ENCODE measurements around the gene PFKFB1.

PFKFB1 gene

DNA sequence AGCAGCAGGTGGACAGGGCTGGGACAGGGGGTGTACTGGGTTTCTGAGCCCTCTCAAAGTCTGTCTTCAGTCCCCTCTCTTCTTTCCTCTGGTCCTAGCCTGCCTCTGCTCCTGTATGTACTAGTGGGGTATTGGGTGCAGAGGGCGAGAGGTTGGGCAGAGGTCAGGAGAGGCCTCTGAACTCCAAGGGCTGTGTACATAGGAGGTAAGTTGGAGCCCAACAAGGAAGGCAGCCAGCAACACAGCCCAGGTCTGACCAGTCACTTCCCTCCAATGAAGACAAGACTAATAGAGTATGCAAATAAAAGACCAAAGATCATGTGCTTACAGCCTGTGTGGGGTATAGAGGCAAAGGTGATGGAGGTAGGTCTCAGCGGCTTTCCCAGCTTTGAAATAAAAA is at the start of gene PFKFB1:
Gene PFKFB1, minus strand, starts transcription at position 90 of the 400 bp plus-strand sequence. CDS start 181 bp downstream, outside the sequence.
- DNase-seq: no peak

DNA sequence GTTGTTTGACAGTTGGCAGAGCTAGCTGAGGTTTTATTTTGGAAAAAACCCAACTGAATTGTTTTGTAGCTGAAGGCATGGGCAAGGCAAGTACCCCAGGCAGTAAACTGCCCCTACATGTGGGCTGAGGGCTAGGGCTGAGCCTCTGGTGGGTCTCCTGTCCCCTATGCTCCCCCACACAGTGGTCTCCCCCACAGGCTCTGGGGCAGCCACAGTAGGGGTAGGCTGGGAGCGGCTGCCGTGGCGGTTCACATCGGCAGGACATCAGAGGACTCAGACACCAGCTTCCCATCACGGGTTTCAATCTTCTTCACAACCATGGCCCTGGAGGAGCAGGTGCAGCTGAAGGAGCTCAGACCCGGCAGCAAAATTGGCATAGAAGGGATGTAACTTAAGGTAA is 47.5 kb upstream of the PFKFB1 start:
- no peak for DNase-seq

DNA sequence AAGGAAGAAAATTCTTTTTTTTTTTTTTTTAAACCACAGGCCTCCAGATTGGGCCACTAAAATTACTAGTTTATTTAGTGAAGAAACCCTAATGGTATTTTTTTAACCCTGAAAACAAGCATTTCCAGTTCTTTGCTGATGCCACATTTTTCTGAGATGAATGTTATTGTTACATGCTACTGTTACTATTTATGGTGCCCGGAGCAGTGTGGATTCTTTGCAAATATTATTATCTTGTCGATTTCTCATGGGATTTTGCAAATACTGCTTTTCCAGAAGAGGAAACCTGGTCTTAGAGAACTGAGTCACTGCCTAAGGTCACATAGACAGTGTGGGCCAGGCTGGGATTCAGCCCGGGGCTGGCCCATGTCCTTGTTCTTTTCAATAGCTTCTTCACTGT is 45.5 kb upstream of the PFKFB1 start:
- DNase-seq: no peak

DNA sequence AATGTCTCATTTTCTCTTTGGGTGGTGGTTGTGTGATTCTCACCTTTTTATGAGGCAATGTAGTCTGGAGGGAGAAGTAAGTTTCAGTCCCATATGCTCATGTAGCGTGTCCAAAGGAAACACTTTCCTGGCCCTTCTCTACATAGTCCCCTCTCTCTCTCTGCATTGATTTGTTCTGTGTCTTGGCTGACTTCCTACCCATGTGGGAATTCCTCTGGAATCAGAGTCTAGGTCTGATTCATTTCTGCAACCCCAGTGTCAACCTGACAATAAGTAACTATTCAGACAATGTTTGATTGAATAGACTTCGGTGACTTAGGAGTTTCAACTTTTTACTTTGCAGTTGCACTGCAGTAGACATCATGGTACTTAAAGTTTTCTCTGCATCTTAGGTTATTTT is 39.4 kb upstream of the PFKFB1 start:
- no peak for DNase-seq

DNA sequence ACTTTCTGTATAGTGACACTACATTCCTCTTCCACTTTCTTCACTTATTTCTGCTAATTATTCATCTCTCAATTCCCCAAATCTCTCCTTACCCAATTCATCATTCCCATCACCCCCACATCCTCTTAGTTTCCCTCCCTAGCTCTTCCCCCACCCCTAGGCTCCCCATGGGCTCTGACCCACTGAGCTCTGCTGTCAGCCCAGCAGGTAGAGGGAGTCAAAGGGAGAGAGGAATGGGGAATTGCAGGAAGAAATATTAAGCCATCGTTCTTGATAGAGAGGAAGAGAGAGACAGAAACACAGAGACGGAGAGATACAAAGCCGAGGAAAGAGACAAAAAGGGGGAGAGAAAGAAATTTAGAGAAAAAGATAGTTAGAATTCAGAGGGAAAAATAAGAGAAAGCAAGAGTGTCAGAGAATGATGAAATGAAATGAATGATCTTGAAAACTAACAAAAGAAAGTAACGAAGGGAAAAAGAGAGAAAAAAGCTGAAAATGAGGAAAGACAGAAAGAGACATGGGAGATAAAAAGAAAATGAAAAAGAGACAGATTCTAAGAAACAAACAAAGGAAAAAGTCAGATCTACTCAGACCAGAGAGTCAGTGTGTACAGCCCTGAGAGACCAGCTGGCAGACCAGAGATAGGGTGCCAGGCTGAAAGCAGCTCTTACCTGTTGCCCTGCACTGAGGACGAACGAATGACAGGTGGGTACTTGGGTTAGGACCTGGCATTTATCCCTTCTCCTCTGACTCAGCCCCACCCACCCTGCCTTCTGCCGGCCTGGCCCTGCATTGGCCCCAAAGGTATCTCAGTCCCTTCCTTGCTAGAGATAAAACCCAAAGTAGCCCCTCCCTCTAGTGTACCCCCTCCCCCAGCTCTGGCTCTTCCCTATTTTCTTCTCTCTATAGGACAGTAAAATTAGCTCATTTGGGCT is 36.5 kb upstream of the PFKFB1 start, which contains the start of gene ALAS2:
Gene ALAS2, minus strand, starts transcription at position 707 of the 935 bp plus-strand sequence. CDS start 4,977 bp downstream, outside the sequence.
- no peak for DNase-seq

DNA sequence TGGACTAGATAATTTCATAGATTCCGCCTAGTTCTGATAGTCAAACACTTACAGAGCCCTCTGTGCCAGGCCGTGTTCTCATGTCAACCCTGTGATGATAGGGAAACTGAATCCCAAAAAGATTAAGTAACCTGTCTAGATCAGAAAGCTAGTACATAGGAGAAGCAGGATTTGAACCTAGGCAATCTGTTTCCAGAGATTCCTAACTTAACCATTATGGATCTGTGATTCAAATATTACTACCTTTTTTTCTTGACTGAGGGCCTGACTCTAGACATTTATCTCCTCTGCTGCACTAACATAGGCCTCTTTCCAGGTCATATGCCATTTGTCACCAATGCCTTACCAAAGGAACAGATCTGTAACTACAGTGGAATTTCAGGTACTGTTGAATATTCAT is 35.3 kb upstream of the PFKFB1 start:
- no peak for DNase-seq

DNA sequence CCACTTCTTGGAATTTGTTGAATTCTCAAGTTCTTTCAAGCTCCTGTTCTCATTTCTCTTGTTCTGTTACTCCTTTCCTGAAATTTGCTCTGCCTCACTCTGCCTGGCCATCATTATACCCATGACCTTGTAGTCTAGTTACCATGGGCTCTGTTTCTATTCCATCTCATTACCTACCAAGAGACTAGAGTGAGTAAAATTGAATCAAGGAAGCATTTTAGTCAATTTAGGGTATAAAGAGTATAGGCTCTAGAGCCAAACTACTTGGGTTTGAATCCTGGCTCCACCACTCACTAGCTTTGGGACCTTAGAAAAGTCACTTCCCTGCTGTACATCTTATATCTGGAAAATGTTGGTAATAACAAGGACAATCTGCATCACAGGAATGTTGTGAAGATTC is 34.6 kb upstream of the PFKFB1 start:
- DNase-seq: no peak

DNA sequence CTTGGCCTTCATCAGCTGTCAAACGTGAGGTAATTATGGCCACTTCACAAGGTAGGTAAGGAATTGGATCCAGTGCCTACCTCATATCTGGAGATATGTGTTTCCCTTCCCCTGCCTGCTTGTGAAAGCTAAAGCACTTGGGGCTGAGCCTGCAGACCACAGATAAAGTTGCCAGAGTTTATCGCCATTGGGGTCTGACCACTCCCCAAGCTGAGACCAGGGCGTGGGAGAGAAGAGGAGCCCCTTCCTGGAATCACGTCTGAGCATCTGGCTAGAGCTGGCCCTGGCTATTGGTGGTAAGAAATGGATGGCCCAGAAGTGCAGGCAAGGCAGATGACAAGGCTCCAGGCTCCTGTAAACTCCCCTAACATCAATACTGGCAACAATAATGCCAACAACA is 34.1 kb upstream of the PFKFB1 start:
- DNase-seq: no peak

DNA sequence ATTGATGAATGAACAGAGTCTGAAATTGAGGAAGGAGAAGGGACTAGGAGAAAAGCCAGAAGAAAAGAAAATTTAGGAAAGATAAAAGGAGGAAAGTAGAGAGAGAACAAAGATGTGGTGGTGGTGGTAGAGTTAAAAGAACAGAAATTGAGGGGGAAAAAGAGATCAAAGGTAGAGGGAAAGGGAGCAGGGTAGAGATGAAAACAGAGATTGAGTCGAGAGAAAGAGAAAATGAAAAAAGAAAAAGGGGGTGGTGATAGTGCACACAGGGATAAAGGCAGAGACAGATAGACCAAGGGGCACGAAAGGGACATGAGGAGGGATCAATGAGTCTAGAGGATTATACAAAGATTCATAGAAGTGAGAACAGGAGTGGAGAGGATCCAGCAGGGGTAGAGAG is 32.9 kb upstream of the PFKFB1 start:
- no peak for DNase-seq

DNA sequence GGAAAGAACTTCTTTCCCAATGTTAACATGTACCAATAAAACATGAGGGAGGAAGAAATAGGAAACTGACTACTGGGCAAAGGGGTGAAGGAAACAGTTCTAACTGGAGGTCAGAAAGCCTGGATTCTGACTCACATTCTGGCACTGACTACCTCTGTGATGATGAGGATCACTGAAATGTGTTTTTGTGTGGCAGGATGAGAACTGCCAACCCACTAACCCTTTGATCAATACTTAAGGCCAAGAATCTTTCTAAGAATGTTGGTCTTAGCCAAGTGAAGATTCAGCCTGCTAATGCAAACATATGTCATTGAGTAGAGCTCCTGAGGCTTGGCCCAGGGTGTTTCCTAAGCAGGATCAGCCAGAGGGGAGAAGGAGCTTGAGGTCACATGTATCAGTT is 32.2 kb upstream of the PFKFB1 start:
- DNase-seq: no peak

DNA sequence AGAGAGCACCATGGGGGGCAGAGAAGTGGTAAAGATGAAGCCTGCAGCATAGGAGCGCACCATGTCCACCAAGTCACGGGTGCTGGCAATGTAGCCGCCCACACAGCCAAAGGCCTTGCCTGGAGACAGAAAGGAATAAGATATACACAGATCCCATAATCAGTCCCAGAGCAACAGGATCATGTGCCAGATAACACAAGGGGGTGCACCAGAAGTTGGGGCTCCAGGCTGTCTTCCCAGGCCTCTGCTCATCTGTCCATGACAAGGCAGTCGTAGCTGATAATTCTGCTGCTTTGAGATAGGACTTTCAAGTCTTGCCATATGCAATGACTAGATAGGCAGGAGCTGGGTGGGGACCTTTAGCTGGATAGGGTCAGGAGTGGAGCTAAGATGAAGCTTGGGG is 20.9 kb upstream of the PFKFB1 start:
- no peak for DNase-seq

DNA sequence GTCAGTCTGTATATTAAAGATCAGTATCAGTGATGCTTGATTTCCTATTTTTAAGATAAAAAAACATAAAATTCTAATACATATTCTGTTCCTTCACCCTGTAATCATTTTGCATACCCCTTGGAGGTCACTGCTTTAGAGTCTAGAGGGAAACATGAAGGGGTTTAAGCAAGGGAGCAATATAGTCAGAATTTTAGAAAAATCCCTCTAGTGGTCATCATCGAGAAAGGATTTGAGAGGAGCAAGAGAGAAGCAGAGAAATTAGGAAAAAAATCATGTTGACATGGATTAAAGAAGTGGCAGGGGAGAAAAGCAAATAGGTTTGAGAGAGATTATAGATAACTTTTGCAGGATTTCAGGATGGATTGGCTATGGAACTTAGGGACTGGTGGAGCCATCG is 17.3 kb upstream of the PFKFB1 start:
- no peak for DNase-seq

DNA sequence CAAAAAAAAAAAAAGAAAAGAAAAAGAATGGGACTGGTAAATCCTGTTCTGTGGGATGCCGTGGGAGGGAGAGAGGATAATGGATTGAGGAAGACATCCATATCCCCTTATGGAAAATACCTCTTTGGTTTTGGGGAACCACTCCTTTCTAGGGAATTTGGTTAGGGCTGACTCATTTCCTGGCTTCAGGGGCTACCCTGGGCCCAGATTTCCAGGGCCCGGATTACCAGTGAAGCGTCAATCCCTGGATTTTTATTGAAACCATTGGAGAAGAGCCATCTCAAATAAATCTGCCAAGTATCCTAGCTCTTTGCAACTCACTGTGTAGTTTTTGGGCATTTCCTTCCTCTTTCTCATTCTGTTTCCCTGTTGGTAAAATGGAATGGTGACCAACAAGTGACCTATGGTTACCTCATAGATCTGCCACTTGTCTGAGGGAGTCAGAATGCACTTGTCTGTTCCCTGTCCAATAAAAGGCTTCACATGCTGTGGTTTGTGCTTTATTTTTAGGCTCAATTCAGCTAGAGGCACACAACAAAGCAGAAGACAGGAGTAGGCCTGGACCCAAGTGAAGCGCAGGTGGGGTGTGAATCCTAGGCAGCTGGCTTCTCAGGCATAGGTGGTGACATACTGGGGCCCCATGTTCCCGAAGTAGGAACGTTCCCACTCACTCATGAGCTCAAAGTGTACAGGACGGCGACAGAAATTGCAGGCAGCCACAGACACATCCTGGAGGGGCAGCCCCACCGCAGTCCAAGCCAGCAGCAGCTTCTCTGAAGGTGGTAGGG is 14.8 kb upstream of the PFKFB1 start:
- DNase-seq: no peak

DNA sequence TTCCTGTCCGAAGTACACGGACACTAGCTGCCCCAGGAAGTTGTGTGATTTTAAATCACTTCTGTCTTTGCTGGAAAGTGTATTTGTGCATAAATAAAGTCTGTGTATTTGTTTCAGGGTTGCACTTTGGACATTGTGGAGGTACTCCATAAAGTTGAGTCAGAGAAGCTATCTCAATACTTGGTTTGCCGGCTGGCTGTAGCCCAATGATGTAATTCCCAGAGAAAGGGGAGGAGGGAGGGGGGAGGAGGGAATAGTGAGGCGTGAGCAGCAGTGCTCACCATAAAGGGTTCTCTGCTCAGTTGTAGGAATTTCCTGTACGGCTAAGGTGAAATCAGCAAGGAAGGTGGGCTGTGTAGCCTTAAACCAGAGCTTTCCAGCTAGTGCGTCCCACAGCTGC is 13.7 kb upstream of the PFKFB1 start:
- DNase-seq: no peak

DNA sequence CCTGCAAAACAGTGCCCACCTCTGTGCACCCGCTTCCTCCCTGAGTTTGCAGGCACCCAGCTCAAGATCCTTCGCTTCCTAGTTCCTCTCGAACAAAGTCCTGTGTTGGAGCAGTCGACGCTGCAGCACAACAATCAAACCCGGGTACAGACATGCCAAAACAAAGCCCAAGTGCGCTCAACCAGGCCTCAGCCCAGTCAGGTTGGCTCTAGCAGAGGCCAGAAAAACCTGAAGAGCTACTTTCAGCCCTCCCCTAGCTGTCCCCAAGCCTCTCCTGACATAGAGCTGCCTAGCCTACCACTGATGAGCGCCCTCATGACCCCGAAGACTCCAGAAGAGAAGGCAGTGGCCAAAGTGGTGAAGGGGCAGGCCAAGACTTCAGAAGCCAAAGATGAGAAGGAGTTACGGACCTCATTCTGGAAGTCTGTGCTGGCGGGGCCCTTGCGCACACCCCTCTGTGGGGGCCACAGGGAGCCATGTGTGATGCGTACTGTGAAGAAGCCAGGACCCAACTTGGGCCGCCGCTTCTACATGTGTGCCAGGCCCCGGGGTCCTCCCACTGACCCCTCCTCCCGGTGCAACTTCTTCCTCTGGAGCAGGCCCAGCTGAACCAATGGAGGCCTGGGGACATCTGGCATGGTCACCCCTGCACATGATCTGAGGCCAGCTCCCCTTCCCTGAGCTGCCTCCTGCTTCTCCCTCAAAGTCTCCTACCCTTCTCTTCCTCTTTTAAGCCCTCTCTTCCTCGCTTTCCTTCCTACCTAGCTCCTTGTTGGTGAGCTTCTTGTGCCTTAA is 13.0 kb upstream of the PFKFB1 start:
- DNase-seq: no peak

DNA sequence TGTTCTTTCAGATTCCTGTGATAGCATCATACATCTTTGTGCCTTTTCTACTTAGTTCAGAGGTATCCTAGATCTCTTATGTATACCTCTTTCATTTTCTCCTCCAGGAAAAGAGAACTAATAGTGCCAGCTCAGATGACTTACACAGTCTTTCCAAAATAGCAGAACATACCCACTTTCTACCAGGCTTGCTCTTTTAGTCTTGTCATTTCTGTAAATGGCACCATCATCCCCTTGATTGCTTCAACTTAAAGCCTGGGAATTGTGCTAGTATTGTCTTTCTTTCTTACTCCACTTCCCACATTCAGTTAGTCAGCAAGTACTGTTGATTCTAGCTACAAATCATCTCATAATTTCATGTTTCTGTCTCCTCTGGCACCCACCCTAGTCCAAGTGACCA is 11.3 kb upstream of the PFKFB1 start:
- no peak for DNase-seq

DNA sequence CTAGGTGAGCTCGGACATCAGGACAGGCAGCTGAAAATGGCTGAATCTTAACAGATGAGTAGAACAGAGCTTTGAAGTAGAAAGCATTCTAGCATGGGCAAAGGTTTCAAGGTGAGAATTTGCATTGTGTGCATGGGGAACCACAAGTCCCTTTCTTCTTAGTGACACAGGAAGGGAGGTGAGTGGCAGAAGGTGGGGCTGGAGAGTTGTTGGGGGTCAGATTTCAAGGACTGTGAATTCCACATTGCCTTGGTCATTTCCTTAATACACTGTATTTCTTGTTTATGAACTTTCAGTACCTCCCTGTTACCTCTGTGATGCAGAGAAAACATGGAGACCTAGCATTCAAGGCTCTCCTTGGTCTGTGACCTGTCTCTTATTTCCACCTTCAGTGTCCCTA is 10.2 kb upstream of the PFKFB1 start:
- DNase-seq: no peak

DNA sequence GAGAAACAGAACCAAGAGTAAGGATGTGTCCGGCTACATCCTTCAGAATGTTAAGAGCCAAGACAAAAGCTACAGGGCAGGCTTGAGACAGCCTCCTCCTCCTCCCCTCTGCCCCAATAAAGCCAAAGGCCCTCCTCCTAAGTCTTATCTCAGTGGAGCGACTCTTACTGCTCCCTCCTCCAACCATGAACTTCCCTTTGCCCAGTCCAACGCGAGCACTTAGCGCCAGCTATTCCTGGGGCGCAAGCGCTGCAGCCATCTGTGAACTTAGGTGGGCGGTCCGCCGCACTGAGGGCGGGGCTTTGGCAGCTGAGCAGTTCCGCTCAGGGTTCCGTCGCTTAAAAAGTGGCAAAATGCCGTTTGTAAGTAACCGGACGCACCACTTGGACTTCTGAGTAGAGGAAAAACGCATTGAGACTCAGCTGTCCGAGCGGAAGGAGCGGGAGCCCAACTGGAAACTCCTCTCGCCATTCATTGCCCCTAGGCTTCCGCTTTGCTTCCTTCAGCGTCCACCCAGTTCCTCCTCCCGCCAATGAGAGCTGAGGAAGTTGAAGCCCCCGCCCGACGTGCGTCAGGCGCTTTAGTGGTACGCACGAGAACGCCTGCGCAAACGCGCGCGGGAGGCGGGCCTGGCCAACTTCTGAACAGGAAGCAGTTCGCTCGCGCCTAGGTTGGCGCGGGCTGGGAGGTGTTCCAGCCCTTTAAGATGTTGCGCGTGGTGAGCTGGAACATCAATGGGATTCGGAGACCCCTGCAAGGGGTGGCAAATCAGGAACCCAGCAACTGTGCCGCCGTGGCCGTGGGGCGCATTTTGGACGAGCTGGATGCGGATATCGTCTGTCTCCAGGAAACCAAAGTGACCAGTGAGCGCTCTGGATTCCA is 6.0 kb upstream of the PFKFB1 start, which contains the start of gene APEX2:
Gene APEX2, plus strand, starts transcription at position 647 of the 882 bp plus-strand sequence. Its CDS starts 60 bp downstream, at position 707.
- DNase-seq: peak; percentile 86

DNA sequence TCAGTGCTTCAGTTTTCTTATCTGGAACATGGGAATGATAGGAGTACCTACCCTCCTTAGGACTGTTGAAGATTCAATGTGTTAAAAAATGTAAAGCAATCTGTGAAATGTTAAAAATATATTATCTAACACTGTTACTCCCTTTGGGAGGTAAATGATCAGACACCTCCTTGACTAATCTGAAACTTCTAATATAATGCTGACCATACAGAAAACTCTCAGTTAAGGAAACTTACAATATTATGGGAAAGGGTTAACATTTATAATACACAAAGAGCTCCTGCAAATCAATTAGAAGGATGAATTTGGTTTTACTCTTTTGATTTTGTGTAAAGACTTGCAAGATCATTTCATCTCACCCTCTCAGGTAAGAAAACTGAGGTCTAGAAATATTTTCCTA is 1.6 kb upstream of the PFKFB1 start:
- no peak for DNase-seq

DNA sequence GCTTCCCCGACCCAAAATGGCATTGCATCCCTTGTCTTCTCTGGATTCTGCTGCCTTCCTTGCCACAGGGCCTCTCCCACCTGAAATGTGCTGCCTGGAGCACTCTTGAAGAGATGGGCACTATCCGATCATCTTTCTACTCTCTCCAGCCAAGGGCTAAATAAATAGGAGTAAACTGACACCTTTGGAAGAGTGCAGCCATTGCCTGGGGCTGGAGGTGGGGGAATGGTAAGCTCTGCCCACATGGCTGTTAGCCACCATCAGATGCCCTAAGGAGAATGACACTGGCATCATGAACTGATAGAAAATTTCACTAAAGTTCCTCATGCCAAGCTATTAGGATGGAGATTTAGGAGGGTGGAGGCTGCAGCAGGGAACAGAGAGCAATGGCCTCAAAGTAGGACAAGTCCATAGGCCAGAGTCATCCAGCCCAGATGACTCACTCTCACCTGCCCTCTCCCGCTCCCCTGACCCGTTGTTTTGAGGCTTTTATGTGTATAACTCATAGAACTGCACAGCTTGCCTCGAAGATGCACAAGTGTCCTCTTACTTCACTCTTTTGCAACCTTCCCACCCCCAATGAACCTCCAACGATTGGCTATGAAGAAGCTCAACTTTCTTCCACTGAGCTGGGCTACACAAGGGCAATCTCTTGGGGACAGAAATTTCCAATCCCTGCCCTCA is 822 bp upstream of the PFKFB1 start:
- no peak for DNase-seq

DNA sequence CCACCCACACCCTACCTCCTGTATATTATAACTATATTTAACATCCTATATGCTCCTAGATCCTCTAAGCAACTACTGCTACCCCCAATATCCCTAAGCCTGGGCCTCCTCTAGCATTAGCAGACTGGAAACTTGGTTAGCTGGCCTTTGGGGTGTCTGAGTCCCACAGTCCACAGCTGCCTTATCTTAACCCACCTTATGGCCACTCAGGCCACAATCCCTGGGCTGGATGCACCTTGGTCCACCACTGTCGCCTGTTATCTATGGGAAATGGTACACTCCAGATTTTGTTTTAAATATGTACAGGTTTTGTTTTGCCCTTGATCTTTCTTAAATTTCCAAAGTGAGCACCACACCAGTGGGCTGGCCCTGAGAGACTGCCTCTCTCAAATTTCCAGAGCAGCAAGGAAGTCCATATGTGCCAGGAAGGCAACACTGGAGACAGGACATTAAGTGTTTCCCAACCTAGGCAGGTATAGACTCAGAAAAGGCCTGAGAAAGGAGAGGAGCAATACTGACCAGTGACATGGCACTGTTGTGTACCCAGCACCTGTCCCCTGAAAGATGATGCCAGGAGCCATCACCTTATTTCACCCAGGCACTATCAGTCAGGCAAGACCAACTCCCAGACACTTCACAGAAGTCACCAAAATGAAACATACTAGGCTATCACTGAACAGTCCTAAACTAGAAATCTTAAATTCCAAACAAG is 921 bp downstream of the PFKFB1 start:
- no peak for DNase-seq

Measured in DMS79 treated with DMSO at 0.1 percent for 48 hours (cell line).